Measurements from ENCODE around the gene CABP1. TPM values are rescaled to one million over a fixed set of nuclear protein-coding genes. Genes with fewer than 3 reads are reported as not detected.

Gene CABP1
- total and polyA plus RNA-seq, 4 donors = 0.13 to 0.63 (median 0.48) TPM

- H3K9me3 ChIP-seq (ENCODE audit: control insufficient read depth in 4 of 4, insufficient read depth in 3 of 4, low read length in 3 of 4) = no peaks in the 10 kb centered on the region
- TF ChIP-seq CTCF (IDR thresholded peaks at IDR 0.05; ENCODE audit: control extremely low read depth, extremely low read depth) = no peak
- H3K4me3 ChIP-seq = no peak overlapping the region
- peaks cover 0 to 8% (median 2%) of the 10 kb centered on the region in 5 donors for H3K4me1 ChIP-seq (ENCODE audit: control insufficient read depth in 5 of 5, insufficient read depth in 5 of 5, low read length in 5 of 5)
- 95 to 96% methylated on average over 5 of the region's 5 CpGs for WGBS, 2 donors
- ATAC-seq (ENCODE audit: insufficient read depth, low FRiP score) = no peak
- H3K27me3 ChIP-seq (ENCODE audit: control insufficient read depth in 3 of 3, insufficient read depth in 3 of 3, low read length in 2 of 3) = no peaks in the 10 kb centered on the region
- DNase-seq = no peak
- H3K27ac ChIP-seq (ENCODE audit: low read depth in 1 of 2, low read length in 1 of 2) = no peak overlapping the region
- H3K36me3 ChIP-seq (ENCODE audit: control insufficient read depth in 4 of 4, insufficient read depth in 4 of 4, low read length in 4 of 4) = no peaks in the 10 kb centered on the region
- H3K9ac ChIP-seq (ENCODE audit: insufficient read depth in 1 of 2, low read length in 2 of 2) = no peak overlapping the region
These were observed 30.2 kb downstream of the CABP1 start for GRCh38 chr12:120670667-120671066.

GRCh38 chr12:120674097-120674636, 33.7 kb downstream of the CABP1 start:
- Histone ChIP-seq H3K36me3 (ENCODE audit: control insufficient read depth in 4 of 4, insufficient read depth in 4 of 4, low read length in 4 of 4) (no peaks in the 10 kb centered on the region), H3K4me1 (ENCODE audit: control insufficient read depth in 5 of 5, insufficient read depth in 5 of 5, low read length in 5 of 5) (peaks cover 0 to 6% (median 3%) of the 10 kb centered on the region in 5 donors), H3K27me3 (ENCODE audit: control insufficient read depth in 3 of 3, insufficient read depth in 3 of 3, low read length in 2 of 3) (no peaks in the 10 kb centered on the region), H3K4me3 (no peak overlapping the region), H3K27ac (ENCODE audit: low read depth in 1 of 2, low read length in 1 of 2) (no peak overlapping the region), H3K9me3 (ENCODE audit: control insufficient read depth in 4 of 4, insufficient read depth in 3 of 4, low read length in 3 of 4) (no peaks in the 10 kb centered on the region), H3K9ac (ENCODE audit: insufficient read depth in 1 of 2, low read length in 2 of 2) (no peak overlapping the region)
- ATAC-seq (ENCODE audit: insufficient read depth, low FRiP score) (no peak), DNase-seq (no peak)
- TF ChIP-seq CTCF (IDR thresholded peaks at IDR 0.05; ENCODE audit: control extremely low read depth, extremely low read depth) = no peak
- WGBS, 2 donors = 86 to 87% methylated on average over 6 of the region's 6 CpGs

DNA sequence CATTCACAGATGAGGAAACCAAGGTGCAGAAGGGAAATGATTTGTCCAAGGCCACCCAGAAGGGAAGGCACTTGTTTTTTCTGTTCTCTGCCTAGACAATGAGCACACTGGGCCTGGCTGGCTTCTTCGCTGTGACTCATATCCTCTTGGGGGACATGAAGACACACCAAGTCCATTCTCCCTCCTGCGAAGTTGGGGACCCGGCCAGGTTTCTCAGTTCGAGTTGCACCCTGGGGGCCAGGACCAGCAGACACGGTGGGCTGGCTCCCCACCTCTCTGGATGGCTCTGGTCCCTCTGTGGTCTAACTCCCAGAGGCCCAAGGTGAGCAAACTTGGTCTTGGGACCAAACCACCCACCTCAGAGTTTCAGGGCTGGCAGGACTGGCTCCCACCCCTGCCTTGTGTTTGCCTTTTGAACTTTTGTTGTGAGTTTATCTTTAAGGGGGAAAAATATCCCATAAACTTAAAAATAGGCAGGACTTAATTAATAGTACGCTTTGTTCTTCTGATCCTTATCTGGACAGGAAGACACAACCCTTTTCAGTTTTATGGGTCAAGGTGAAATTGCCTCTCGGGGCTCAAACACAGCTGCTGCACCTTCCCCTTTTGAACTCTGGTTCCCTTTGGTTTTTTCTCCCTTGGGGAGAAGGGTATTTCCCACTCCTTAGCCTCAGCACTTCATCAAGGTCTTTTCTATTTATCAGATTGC, 37.5 kb downstream of the CABP1 start:
- Histone ChIP-seq H3K4me3 (no peak overlapping the region), H3K9ac (ENCODE audit: insufficient read depth in 1 of 2, low read length in 2 of 2) (no peak overlapping the region), H3K27ac (ENCODE audit: low read depth in 1 of 2, low read length in 1 of 2) (peak overlapping the region; percentile 58 to 74), H3K36me3 (ENCODE audit: control insufficient read depth in 4 of 4, insufficient read depth in 4 of 4, low read length in 4 of 4) (no peaks in the 10 kb centered on the region), H3K9me3 (ENCODE audit: control insufficient read depth in 4 of 4, insufficient read depth in 3 of 4, low read length in 3 of 4) (no peaks in the 10 kb centered on the region), H3K4me1 (ENCODE audit: control insufficient read depth in 5 of 5, insufficient read depth in 5 of 5, low read length in 5 of 5) (peaks cover 0 to 2% (median 0%) of the 10 kb centered on the region in 5 donors), H3K27me3 (ENCODE audit: control insufficient read depth in 3 of 3, insufficient read depth in 3 of 3, low read length in 2 of 3) (no peaks in the 10 kb centered on the region)
- TF ChIP-seq CTCF (IDR thresholded peaks at IDR 0.05; ENCODE audit: control extremely low read depth, extremely low read depth) = no peak
- DNase-seq (peak in 1 of 3 donors; percentile 25), ATAC-seq (ENCODE audit: insufficient read depth, low FRiP score) (no peak)
- 52% methylated on average over 7 of the region's 7 CpGs for WGBS, 2 donors

Data from lung (tissue), 12 donors.